NOMO-1 treated with DMSO at 0.1 percent for 48 hours (cell line): Measurements from ENCODE around the gene EPS8.
"Not testable (repeated sequence)": the region's sequence is repeated elsewhere in the genome, so short reads cannot be mapped to it uniquely, and the experiment has no call there.

Experiments
- DNase-seq: peaks from one replicate; lab custom pipeline; 2025; ENCODE audit not compliant: unreplicated experiment; lab: John Stamatoyannopoulos, UW

Gene EPS8

DNA sequence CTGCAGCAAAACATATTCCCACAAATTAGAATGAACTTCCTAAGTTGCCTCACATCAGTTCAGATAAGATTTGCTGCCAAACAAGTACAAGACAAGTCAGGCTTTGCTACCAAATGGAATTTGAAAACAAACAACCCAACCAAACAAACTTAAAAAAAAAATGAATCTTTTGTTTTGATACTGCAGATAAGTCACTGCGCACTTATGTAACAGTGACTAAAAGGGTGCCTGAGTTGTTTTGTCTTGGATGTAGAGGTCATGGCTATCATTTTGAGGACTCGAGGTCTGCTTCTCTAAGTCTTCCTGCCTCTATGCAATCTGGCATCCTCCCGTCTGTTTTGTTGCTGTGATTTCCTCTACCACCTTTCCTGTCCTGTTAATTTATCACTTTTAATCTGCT, 11.1 kb upstream of the EPS8 start:
- DNase-seq, result no peak

DNA sequence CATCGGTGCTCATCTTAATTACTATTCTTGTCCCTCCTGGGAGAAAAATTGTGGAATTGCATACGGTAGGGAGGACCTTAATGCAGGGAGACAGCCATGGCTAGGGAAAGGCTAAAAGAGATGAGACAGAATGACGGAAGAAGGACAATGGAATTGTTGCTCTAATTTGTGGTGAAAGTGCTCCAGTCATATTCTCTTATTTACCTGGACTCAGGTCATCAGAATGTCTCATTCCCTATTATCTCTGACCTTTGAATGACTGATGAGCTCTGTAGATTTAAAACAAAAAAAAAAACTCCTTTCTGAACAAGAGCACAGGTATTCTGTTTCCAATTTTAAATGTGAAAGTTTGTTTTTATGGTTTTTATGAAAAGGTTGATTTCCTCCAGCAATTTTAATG, 8.6 kb upstream of the EPS8 start:
- DNase-seq, result no peak

DNA sequence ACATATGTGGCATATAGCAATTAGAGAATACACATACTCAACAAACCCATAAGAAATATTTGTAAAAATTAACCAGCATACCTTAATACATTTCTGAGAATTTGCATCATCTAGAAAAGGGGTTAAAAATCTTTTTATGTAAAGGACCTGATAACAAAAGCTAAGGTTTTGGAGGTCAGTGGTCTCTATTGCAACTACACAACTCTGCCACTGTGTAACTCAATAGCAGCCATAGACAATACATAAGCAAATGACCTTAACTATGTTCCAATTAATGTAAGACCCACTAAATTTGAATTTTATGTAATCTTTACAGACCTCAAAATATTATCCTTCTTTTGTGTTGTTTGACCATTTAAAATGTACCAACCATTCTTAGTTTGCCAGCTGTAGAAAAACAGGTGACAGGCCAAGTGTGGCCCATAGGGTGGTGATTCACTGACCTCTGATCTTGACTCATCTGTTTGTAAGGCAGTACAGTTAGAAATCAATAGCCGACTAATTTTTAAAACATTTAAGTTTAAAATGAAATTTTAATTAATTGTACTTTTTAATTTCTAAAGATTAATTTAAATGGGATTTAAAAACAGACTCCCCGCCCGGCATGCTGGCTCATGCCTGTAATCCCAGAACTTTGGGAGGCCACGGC, 7.4 kb upstream of the EPS8 start:
- DNase-seq, result no peak

DNA sequence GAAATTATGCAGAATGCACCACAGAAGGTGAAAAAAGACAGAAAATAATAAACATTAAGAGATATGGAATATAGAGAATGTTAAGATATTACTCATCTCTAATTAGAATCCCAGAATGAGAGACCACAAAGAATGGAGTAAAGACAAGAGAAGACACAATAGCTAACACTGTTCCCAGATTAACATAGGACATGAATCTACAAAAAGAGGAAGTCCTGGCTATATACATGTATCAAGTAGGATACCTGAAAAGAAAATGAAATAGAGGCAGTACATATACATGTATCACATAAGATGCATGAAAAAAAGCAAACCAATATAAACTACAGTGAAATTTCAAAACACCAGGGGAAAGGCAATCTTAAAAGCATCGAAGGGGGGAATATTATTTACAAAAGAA, 5.6 kb upstream of the EPS8 start:
- peak; percentile 10 for DNase-seq

DNA sequence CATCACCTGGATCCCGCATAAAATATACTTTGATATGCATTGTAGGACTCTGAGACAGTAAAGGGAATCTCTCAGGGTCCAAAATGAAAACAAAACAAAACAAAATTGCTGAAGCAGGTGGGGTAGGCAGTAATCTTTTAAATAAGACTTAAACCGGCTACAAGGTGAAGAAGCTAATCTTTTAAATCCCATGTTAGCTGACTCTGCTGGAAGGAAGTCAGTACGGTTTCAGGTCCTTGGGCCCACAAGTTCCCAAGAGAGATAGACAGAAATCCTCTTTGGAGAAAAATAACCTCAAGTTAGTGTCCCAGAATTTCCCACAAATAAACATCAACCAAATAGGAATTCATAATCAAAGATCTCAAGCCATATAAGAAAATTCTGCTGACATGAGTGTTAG, 5.0 kb upstream of the EPS8 start:
- no peak for DNase-seq

DNA sequence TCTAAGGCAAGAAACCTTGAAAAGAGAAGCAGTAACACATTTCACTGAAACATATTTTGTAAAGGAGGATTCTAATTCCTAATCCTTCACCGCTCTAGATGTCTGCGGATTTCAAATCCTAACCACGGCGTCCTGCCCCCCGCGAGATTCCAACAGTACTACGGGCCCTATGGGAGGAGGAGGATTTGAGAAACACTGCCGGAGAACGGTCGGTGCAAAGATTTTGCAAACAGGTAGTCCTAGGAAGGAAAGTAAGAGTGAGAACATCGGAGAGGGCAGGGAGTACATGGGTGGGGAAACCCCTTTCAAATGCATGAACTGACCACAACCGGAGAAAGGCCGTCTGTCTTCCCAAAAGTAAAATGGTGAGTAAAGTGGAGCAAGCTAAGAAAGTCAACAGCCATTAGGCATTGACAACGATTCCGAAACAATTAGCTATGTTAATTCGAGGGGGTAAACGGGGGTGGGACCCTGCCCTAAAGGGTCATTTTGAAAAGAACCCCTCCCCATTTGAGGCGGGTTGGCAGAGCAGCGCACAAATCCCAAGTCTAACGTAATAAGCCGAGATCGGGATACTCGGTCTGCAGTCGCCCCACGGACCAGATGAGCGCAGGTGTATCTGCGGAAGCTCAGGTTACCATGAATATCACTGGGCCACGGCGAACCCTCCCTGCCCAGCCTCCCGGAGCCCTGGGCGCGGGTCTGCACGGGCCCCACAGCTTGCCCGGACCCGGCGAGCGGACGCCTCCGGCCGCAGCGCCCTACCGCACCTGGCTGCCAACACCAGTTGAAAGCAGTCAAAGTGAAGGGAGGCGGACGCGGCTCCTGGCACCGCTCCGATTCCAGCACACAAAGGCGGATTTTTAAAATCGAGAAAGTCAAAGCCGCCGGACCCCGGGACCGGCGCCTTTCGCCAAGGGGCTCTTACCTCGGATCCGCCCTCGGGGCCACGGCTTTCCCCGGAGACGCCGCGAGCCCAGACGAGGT, 662 bp downstream of the EPS8 start:
- DNase-seq, result no peak

DNA sequence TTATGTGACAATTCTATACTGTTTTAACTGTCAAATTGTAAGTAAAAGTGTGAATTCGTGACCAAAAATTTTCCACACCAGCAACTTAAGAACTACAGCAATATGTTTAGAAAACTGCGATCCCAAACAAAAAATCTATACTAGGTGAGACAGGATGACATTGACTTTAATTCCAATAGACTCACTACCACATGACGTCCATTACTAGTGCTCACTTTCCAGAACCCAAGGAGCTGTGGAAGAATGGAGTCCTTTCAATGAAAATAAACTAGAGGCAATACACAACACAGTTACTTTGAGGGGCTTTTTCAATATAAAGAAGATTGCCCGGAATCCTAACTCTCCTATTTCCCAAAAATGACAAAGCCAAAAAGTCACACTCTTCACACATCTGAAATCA, 1.4 kb downstream of the EPS8 start:
- no peak for DNase-seq

DNA sequence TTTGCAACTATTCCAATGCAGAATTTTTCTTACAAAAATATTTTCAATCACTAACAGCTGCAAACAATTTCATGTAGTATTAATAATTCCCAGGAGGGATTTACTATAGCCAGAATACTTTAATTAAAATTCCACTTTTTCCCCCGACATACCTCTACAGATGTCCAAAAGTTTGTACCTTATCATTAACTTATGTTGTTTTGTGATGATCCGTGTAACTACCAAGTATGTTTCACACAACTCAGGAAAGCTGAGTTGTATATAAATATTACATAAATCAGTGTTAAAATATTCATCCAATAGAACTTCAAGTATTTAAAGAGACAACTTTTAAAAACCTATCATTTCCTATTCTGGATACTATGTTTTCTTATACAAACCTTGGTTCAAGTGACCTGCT, 2.4 kb downstream of the EPS8 start:
- no peak for DNase-seq

DNA sequence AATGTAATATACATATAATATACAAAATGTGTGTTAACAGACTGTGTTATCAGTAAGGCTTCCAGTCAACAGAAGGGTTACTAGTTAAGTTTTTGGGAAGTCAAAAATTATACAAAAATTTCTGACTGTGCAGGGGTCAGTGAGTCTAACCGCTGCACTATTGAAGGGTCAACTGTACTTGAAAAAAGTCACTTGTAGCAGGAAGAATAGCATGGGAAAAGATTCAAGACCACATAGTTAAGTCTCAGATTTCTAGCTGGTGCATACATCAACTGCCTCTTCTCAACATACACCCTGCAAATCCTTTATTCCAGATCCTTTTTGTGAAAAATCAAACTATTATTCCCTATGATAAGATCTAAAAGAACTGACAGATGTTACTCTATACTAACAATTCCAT, 5.9 kb downstream of the EPS8 start:
- DNase-seq, result no peak

DNA sequence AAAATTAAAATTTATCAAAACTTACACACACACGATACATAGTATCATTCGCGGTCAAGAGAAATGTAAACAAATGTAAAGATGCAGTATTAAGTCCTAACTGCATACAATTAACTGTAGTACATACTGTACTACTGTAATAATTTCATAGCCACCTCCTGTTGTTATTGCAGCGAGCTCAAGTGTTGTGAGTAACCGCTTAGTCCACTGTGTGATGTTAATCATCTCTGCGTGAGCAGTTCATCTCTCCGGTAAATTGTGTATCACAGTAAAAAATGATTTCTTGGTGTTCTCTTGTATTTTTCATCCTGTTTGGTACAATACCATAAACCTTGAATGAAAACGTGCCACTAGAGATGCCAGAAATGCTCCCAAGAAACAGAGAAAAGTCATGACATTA, 6.5 kb downstream of the EPS8 start:
- no peak for DNase-seq

DNA sequence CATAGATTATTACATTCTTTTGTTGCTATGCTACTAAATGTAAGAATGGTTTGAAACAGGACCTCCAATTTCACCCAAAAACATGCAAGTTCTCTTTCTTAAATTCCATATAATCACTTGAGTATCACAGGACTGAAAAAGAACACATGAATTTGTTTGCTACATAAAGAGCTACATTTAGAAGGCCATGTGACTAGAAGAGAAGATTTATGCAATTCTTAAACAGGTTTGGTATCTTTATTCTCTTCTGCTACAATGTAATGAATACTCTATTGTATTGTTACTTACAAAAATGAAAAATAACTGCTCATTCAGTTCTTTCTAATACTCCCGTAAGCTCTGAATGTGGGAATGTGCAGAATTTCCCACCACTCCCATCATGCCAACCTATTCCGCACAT, 9.3 kb downstream of the EPS8 start:
- DNase-seq, result no peak

DNA sequence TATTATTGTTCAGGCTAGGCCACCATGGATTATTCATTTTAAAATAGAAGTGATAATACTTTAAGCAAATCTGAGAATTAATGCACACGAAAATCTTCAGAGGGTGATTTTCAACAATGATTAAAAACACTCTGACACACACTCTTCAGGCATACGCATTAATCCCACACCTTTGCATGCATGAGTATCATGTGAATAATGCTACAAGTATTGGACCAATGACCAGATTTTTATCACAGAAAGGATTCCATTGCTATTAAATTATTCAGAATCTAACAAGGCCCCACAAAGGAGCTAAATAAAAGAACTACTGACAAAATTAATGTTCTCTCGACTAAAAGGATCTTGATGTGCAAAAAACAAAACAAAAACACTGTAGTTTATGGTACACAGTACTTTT, 11.1 kb downstream of the EPS8 start:
- DNase-seq, result no peak

DNA sequence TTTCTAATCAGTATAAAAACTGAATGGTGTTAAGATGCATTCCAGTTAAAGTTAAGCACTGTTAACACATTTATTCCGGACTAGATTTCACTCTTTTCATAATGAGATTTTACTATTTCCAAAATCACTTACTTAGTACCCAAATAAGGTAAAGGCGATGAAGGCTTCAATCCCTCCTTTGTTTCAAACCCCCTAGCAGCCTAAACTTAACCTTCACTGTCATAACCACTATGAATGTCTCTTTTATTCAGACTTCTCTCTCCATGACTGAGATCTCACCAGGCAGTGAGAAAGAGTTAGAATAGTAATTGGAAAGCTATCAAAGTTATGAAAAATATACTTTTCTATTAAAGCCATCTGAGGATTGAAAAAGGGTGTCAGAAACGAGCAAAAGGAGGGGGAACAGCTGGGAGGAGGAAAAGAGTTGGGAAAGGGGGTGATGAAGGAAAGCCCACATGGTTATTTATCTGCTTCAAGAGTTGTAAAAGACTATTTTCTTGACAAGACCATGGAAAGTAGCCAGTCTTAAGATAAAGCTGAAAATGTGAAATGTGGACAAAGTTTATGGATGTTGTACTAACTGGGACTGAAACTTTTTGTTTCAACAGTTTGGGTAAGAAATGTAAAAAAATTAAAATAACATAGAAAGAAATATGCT, 11.7 kb downstream of the EPS8 start:
- no peak for DNase-seq

DNA sequence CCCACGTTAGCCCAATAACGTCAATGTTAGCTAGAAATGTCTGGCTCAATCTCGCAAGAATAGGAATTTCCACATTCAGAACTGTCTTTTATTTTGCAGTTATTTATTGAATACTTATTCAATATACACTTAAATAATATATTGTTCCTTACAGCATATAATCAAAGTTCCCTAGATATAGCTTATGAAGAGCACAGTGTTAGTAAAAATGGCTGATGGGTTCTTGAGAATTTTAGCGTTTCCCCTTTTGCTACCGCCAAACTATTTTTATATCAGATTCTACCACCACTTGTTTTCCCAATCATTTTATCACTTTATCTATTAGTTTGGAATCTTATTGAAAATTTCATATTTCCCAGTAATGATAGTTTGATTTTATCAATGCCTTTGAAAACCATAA, 12.7 kb downstream of the EPS8 start:
- no peak for DNase-seq

DNA sequence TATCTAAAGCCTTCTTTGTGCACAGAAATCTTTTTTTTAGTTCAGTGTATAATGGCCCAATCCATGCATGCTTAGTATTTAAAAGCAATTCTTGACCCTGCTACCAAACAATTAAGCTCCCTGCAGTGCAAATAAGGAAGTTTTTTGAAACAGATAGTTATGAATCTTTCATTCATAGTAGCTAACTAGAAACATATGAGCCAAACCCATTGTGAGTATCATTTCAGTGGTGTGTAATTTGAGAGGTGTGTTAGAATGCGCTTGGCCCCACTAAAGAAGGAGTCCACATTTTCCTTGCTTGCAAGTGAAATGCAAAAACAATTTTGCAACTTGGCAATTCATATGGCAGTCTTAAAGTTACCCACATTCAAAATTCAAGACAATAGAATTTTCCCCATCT, 14.4 kb downstream of the EPS8 start:
- DNase-seq, result no peak

DNA sequence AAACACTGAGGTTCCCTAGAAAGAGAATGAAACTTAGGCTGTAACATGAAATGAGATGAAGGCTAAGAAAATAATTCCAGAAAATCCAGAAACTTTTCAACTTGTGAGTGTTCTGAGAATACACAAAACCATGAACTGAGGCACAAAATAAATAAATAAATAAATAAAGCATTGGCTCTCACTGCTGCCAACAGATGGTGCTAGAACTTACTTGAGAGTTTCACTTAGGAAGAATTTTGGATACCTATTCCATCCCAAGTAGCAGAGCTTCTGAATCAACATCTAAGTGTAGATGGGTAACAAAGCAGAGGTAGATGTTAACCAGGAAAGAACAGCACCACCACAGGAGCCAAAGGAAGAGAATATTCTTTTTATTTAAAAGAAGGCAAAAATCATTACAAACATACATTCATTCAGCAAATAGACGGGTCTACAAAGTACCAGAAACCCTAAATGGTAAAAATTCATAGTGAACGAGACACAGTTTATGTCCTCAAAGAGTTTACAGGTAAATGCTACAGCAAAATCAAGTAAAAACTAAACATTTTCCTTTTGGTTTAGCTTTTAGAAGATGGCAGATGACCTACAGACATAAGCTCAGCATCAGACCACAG, 16.7 kb downstream of the EPS8 start:
- peak; percentile 16 for DNase-seq

DNA sequence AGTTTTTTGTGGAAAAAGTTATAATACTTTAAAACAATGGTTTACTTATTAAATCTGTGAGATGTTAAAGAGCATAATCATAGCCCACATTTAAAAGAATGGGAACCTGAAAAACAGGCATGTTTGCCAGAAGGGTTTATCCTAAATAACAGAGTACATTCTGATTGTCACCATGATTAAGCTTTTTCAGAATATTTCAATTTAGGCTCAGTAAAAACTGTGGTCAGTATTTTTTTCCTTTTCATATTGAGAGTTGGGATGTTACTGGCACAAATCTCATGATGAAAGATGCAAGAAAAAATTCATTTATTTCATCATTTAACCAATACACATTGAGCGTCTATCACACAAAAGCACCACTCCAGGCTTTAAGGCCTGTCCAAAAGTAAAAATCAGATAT, 18.6 kb downstream of the EPS8 start:
- DNase-seq, result no peak

DNA sequence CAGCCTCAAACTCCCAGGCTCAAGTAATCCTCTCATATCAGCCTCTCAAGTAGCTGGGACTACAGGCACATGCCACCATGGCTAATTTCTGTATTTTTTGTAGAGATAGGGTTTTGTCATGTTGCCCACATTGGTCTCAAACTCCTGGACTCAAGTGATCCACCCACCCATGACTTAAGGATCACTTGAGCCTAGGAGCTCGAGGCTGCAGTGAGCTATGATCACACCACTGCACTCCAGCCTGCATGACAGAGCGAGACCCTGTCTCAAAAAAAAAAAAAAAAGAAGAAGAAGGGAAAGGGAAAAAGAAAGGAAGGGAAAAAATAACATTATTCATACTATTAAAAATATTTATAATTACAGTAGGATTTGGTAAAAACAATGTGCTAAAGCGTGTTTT, 19.2 kb downstream of the EPS8 start:
- DNase-seq, result no peak

DNA sequence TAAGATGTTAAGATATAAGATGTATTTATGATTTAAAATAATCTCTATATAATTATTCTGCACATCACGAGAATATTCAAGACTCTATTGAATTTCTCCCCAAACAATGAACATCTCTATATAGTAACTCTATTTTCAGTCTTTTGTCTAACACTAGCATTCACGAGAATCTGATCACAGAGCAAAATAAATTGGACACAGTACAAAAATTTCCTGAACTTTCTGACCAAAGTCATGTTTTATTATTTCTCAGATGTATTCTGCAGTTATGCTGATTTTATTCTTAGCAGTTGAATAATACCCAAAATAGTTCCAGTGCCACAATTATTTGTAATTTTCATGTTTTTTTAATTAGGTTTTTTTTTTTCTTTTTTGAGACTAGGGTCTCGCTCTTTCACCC, 19.6 kb downstream of the EPS8 start:
- no peak for DNase-seq

DNA sequence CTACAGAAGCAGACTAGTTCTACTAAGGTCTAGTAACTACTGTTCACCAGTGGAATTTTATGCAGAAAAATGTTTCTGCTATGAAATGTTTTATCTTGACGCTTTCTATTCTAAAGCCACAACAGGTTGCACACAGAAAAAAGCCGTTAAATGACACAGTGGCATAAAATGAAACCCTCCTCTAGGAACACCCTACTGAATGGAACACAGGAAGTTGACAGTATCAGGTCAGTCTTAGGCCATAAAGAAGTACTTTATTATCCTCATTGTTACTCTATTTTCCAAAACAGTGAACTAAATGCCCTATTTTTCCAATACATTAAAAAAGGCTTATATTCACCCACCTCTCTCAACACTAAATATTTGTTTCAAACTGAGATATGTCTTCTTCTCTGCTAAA, 21.9 kb downstream of the EPS8 start:
- no peak for DNase-seq

DNA sequence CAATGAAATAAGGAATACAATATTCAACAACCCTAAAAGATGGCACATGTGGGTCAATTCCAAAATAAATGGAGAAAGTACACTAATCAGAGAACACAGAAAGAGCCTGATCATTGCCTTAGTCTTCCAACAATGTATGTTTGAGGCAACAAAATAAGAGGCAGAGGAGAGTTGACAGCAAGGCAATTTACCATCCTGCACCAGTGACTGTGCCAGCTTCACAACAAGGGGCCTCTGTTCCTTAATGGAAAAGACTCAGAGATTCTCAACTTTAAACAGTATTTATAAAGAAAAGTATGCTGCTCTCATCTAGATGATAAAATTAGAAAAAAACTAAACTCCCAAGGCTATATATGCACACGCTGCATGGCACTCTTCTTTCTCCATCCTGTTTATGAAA, 25.9 kb downstream of the EPS8 start:
- no peak for DNase-seq

DNA sequence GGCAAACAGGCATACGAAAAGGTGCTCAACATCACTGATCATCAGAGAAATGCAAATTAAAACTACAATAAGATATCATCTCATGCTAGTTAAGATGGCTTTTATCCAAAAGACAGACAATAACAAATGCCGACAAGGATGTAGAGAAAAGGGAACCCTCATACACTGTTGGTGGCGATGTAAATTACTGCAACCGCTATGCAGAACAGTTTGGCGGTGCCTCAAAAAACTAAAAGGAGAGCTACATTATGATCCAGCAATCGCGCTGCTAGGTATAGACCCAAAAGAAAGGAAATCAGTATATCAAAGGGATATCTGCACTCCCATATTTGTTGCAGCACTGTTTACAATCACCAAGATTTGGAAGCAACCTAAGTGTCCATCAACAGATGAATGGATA, 27.0 kb downstream of the EPS8 start:
- not testable (repeated sequence) for DNase-seq
